Nephron (organoid): ENCODE data around the gene PDCD4.
A peak's percentile ranks its signal among the peaks of the same experiment; 100 is the strongest.

Source experiments
- H3K27ac Mint-ChIP-seq, 3 experiments: 2 replicates each; pipeline ENCODE4 v1.8.0; 2020; ENCODE audit warnings: mixed read lengths in 3 of 3, mild to moderate bottlenecking in 2 of 3, moderate library complexity in 1 of 3
- H3K27me3 Mint-ChIP-seq: 2 replicates; pipeline ENCODE4 v1.8.0; 2021; ENCODE audit warnings: low read depth, mild to moderate bottlenecking, moderate library complexity, mixed read lengths
- H3K36me3 Mint-ChIP-seq: 2 replicates; pipeline ENCODE4 v1.8.0; 2020; ENCODE audit warnings: low read depth, mixed read lengths
- H3K4me1 Mint-ChIP-seq: 2 replicates; pipeline ENCODE4 v1.8.0; 2020; ENCODE audit warnings: mixed read lengths
- H3K4me3 Mint-ChIP-seq, 3 experiments: 2 replicates each; pipeline ENCODE4 v1.8.0; 2020; ENCODE audit warnings: mild to moderate bottlenecking in 3 of 3, mixed read lengths in 3 of 3, moderate library complexity in 2 of 3
- H3K9me3 Mint-ChIP-seq: 2 replicates; pipeline ENCODE4 v1.8.0; 2020; ENCODE audit warnings: mixed read lengths
- TF ChIP-seq, protein P1 (sequence below), 3 experiments: fragments of 200-600 bp; sonication (generic); IDR thresholded peaks; one replicate each; pipeline ENCODE4 v1.5.0; 2021; ENCODE audit warnings: antibody characterized with exemption in 3 of 3; ENCODE audit not compliant: unreplicated experiment in 3 of 3

Gene PDCD4

GRCh38 chr10:110873951-110874350 is 2.2 kb downstream of the PDCD4 start:
- peak overlapping the region; percentile 71 to 97 (median 79) for H3K27ac Mint-ChIP-seq
- H3K27me3 Mint-ChIP-seq, result no peaks in the 10 kb centered on the region
- H3K4me1 Mint-ChIP-seq, result peaks cover 48% of the 10 kb centered on the region
- H3K36me3 Mint-ChIP-seq, result peaks cover 19% of the 10 kb centered on the region
- TF ChIP-seq, protein P1, sequence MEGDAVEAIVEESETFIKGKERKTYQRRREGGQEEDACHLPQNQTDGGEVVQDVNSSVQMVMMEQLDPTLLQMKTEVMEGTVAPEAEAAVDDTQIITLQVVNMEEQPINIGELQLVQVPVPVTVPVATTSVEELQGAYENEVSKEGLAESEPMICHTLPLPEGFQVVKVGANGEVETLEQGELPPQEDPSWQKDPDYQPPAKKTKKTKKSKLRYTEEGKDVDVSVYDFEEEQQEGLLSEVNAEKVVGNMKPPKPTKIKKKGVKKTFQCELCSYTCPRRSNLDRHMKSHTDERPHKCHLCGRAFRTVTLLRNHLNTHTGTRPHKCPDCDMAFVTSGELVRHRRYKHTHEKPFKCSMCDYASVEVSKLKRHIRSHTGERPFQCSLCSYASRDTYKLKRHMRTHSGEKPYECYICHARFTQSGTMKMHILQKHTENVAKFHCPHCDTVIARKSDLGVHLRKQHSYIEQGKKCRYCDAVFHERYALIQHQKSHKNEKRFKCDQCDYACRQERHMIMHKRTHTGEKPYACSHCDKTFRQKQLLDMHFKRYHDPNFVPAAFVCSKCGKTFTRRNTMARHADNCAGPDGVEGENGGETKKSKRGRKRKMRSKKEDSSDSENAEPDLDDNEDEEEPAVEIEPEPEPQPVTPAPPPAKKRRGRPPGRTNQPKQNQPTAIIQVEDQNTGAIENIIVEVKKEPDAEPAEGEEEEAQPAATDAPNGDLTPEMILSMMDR (IDR thresholded peaks at IDR 0.05; ENCODE audit: unreplicated experiment in 3 of 3), result no peak
- H3K9me3 Mint-ChIP-seq, result no peaks in the 10 kb centered on the region
- peak overlapping the region; percentile 76 to 90 (median 84) for H3K4me3 Mint-ChIP-seq

- Mint-ChIP-seq H3K4me1 (peaks cover 30% of the 10 kb centered on the region), H3K36me3 (peaks cover 28% of the 10 kb centered on the region), H3K9me3 (no peaks in the 10 kb centered on the region), H3K27ac (no peak overlapping the region), H3K27me3 (no peaks in the 10 kb centered on the region), H3K4me3 (no peak overlapping the region)
- TF ChIP-seq, protein P1 (IDR thresholded peaks at IDR 0.05; ENCODE audit: unreplicated experiment in 3 of 3), result no peak
Measured at GRCh38 chr10:110876000-110876399, 4.3 kb downstream of the PDCD4 start.

DNA sequence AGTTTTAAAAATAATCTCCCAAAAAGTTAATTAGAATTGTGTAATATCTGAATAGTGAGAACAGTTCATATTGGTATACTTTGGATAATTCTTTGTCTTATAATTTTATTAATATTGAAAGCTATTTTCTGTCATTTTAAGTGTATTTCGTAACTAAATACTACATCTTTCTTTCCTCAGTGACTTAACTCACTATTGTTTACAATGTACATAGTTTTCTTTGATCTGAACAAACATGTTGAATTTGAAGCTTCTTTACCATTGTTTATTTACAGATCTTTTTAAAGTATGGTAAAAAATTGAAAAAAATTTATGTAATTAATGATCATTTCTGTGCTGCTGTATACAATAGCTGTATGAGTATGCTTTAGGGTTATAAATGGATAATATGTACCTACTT is 5.1 kb downstream of the PDCD4 start:
- Mint-ChIP-seq H3K27ac (peak overlapping the region in 1 of 3 experiments; percentile 38), H3K4me1 (peaks cover 27% of the 10 kb centered on the region), H3K9me3 (no peaks in the 10 kb centered on the region), H3K36me3 (peaks cover 33% of the 10 kb centered on the region), H3K27me3 (no peaks in the 10 kb centered on the region), H3K4me3 (no peak overlapping the region)
- TF ChIP-seq, protein P1 (IDR thresholded peaks at IDR 0.05; ENCODE audit: unreplicated experiment in 3 of 3), result no peak

DNA sequence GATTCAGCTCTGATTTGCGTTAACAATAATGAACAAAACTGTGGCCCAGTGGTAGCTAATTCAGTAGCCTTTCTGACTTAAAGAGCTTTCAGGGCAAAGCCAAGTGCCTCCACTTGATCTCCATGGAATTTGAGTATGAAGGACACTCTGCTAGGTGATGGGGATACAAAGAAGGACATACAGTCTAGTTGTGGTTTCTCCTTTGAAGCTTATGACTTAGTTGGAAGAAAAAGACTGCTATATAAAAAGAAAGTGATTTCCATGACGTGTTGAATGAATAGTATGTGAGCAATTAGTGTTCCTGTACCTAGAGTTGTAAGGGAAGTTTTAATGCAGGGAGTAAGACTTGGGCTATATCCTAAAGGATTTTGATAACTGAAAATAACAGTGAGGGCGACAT is 8.3 kb downstream of the PDCD4 start:
- Mint-ChIP-seq H3K27ac (peak overlapping the region in 1 of 3 experiments; percentile 6), H3K36me3 (peaks cover 53% of the 10 kb centered on the region), H3K4me3 (no peak overlapping the region), H3K4me1 (peaks cover 14% of the 10 kb centered on the region), H3K9me3 (no peaks in the 10 kb centered on the region), H3K27me3 (no peaks in the 10 kb centered on the region)
- TF ChIP-seq, protein P1 (IDR thresholded peaks at IDR 0.05; ENCODE audit: unreplicated experiment in 3 of 3), result no peak

GRCh38 chr10:110881247-110881646 is 9.5 kb downstream of the PDCD4 start:
- H3K4me3 Mint-ChIP-seq, result no peak overlapping the region
- H3K9me3 Mint-ChIP-seq, result no peaks in the 10 kb centered on the region
- no peak overlapping the region for H3K27ac Mint-ChIP-seq
- no peaks in the 10 kb centered on the region for H3K27me3 Mint-ChIP-seq
- TF ChIP-seq, protein P1 (IDR thresholded peaks at IDR 0.05; ENCODE audit: unreplicated experiment in 3 of 3), result no peak
- peaks cover 14% of the 10 kb centered on the region for H3K4me1 Mint-ChIP-seq
- peaks cover 58% of the 10 kb centered on the region for H3K36me3 Mint-ChIP-seq

DNA sequence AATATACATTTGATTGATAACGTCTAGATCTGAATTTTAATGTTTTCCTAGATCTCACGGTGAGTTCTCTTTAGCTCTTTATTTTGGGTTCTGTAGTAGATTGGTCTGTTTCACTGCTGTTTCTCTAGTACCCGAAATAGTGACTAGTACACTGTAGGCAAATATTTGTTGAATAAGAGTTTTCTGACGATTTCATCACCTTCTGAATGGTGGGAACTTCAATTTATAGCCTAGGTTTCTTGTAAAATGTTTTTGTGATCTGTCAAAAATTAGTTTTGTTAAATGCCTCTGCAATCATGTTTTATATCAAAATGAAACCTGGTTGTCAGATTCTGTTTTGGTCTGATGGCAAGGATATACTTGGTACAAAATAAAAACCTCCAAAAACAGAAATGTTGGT is 10.2 kb downstream of the PDCD4 start:
- H3K4me3 Mint-ChIP-seq, result no peak overlapping the region
- H3K9me3 Mint-ChIP-seq, result no peaks in the 10 kb centered on the region
- H3K27me3 Mint-ChIP-seq, result no peaks in the 10 kb centered on the region
- H3K36me3 Mint-ChIP-seq, result peaks cover 61% of the 10 kb centered on the region
- no peak overlapping the region for H3K27ac Mint-ChIP-seq
- peaks cover 14% of the 10 kb centered on the region for H3K4me1 Mint-ChIP-seq
- TF ChIP-seq, protein P1 (IDR thresholded peaks at IDR 0.05; ENCODE audit: unreplicated experiment in 3 of 3), result no peak
